GM12865 (cell line): ENCODE results near the gene KRCC1.

Experiments used
- DNase-seq: peaks from one replicate; pipeline ENCODE4 v3.0.0; 2010; ENCODE audit warnings: low read depth
- H3K4me3 ChIP-seq: 2 replicates; pipeline ENCODE4 v1.5.1; 2011; ENCODE audit warnings: mild to moderate bottlenecking, low read depth, low read length, control low read depth
- TF ChIP-seq, protein P1 (sequence below): IDR thresholded peaks from 2 replicates; pipeline ENCODE4 v1.5.1; 2011; ENCODE audit warnings: low read length, control low read depth, low read depth, inconsistent platforms; ENCODE audit not compliant: insufficient read depth; ENCODE audit errors: missing control alignments

Gene KRCC1

GRCh38 chr2:88055371-88056128, at the start of gene KRCC1:
KRCC1 (minus strand) TSS chr2:88055783; CDS start chr2:88028563, 27,220 bp downstream.
- TF ChIP-seq, protein P1, sequence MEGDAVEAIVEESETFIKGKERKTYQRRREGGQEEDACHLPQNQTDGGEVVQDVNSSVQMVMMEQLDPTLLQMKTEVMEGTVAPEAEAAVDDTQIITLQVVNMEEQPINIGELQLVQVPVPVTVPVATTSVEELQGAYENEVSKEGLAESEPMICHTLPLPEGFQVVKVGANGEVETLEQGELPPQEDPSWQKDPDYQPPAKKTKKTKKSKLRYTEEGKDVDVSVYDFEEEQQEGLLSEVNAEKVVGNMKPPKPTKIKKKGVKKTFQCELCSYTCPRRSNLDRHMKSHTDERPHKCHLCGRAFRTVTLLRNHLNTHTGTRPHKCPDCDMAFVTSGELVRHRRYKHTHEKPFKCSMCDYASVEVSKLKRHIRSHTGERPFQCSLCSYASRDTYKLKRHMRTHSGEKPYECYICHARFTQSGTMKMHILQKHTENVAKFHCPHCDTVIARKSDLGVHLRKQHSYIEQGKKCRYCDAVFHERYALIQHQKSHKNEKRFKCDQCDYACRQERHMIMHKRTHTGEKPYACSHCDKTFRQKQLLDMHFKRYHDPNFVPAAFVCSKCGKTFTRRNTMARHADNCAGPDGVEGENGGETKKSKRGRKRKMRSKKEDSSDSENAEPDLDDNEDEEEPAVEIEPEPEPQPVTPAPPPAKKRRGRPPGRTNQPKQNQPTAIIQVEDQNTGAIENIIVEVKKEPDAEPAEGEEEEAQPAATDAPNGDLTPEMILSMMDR: no peak
- peak within 1 kb of the TSS; percentile 98 for H3K4me3 ChIP-seq
- peak; percentile 99 for DNase-seq

- H3K4me3 ChIP-seq: no peak overlapping the region
- TF ChIP-seq, protein P1: no peak
- DNase-seq: no peak
These were observed 44.9 kb upstream of the KRCC1 start for GRCh38 chr2:88100489-88100858.

DNA sequence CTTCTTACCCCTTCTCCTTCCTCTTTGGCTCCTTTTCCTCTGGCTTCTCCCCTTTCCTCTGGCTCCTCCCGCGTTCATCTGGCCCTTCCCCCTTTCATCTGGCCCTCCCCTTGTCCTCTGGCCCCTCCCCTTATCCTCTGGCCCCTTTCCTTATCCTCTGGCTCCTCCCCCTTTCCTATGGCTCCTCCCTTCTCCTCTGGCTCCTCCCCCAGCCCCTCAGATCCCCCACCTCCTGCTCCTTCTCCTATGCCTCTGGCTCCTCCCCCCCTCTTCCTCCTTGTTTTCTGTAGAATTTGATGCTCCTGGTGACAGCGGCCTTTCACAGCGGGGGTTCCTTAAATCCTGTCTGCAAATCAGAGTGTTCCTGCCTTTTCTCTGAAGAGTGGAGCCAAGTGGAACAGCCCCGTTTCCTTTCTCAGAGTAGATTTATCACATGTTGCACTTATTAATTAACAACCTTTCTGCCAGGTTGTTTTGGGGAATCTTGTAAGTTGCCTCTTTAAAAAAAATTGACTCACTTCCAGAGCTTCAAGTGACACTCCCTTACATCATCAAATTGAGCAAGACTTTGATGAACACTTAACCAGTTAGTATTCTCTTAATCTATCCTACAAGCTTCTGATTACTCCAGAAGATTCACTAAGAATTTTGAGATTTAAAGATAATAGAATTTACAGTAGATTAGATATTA, 44.4 kb upstream of the KRCC1 start:
- no peak overlapping the region for H3K4me3 ChIP-seq
- DNase-seq: no peak
- TF ChIP-seq, protein P1: no peak

- H3K4me3 ChIP-seq: no peak overlapping the region
- no peak for DNase-seq
- TF ChIP-seq, protein P1: no peak
These were observed 42.9 kb upstream of the KRCC1 start for GRCh38 chr2:88098558-88098900.

DNA sequence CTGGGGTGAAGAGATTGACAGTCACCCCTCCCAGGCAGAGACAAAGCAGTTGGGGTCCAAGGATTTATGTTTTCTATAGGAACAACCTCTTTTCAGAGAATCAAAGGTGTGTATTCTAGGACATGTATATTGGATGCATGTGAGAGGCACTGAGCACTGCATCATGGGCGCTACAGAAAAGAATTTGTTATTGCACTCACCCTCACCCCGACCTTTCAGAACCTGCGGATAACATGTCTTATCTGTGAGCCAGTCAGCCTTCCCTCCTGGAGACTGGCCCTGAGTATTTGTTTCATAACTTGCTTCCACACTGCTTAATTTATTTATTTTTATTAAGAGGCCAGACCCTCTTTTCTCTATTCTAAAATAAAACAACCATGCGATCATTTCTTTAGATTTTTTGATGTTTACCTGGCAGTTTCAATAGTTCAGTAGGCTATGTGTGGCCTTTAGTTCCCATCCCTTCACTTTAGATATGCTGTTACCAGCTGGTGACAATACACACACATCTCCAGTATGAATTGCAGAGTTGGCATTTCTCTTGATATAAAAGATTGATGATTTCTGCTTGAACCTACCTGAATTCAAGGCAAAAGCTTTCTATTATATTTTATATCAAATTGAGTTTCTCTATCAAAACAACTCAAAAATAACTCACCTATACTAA, 42.4 kb upstream of the KRCC1 start:
- TF ChIP-seq, protein P1: no peak
- no peak overlapping the region for H3K4me3 ChIP-seq
- no peak for DNase-seq

GRCh38 chr2:88097192-88097591, 41.6 kb upstream of the KRCC1 start:
- no peak for DNase-seq
- TF ChIP-seq, protein P1: no peak
- no peak overlapping the region for H3K4me3 ChIP-seq

DNA sequence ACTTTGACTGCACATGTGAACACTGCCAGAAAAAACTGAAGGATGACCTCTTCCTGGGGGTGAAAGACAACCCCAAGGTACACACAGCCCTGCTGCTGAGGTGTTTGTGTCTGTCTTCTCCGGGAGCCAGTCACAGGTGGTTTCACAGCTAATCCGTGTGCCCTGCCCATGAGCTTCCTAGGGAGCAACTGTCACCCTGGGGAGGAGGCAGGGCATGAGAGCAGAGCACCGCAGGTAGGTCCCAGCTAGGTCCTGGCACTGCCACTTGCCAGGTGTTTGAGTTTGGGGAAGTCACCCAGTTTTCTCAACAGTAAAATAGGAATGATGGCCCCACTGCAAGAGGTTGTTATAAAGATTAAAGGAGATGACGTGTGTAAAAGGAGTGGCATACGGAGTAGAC, 41.1 kb upstream of the KRCC1 start:
- H3K4me3 ChIP-seq: no peak overlapping the region
- TF ChIP-seq, protein P1: no peak
- DNase-seq: no peak
